ENCODE measurements around the gene DUSP9. TPM values are rescaled to one million over a fixed set of nuclear protein-coding genes. Genes with fewer than 3 reads are reported as not detected.

Gene DUSP9
- total RNA-seq, 1 donor from 2014 or later = 0.21 TPM

GRCh38 chrX:153671589-153672530 lies 24.9 kb downstream of the DUSP9 start:
- H3K9me3 Mint-ChIP-seq = peaks cover 37% of the 10 kb centered on the region
- TF ChIP-seq EZH2 (IDR thresholded peaks at IDR 0.05) = no peak
- TF ChIP-seq CTCF (IDR thresholded peaks at IDR 0.05) = no peak
- no peak for TF ChIP-seq EZH2phosphoT487 (IDR thresholded peaks at IDR 0.05)
- no peak for DNase-seq (ENCODE audit: low spot score)
- no peaks in the 10 kb centered on the region for H3K9me3 ChIP-seq (ENCODE audit: low read depth)
- peaks cover 19% of the 10 kb centered on the region for H3K27me3 Mint-ChIP-seq (ENCODE audit: insufficient read depth, low read depth)
- H3K9ac ChIP-seq = no peak overlapping the region
- H3K4me1 ChIP-seq = peaks cover 5% of the 10 kb centered on the region
- no peaks in the 10 kb centered on the region for H3K79me2 ChIP-seq (ENCODE audit: low read depth)
- H3F3A ChIP-seq (ENCODE audit: low read depth) = no peaks in the 10 kb centered on the region
- no peak overlapping the region for H3K4me3 ChIP-seq
- H3K4me1 Mint-ChIP-seq = peaks cover 23% of the 10 kb centered on the region
- no peaks in the 10 kb centered on the region for H3K36me3 Mint-ChIP-seq
- peak overlapping the region; percentile 64 for H3K4me3 Mint-ChIP-seq
- no peak overlapping the region for H3K27ac Mint-ChIP-seq
- H3K4me2 ChIP-seq = no peak overlapping the region
- no peaks in the 10 kb centered on the region for H3K27me3 ChIP-seq
- H3K36me3 ChIP-seq = no peaks in the 10 kb centered on the region
- no peaks in the 10 kb centered on the region for H4K20me1 ChIP-seq (ENCODE audit: low read depth)
- no peak overlapping the region for H3K27ac ChIP-seq
- H2AFZ ChIP-seq (replicated peaks) = no peak overlapping the region

GRCh38 chrX:153672531-153673427 lies 25.8 kb downstream of the DUSP9 start:
- peaks cover 28% of the 10 kb centered on the region for H3K9me3 Mint-ChIP-seq
- H3K9ac ChIP-seq = no peak overlapping the region
- H3K36me3 Mint-ChIP-seq = no peaks in the 10 kb centered on the region
- no peak overlapping the region for H3K27ac Mint-ChIP-seq
- TF ChIP-seq CTCF (IDR thresholded peaks at IDR 0.05) = no peak
- TF ChIP-seq EZH2 (IDR thresholded peaks at IDR 0.05) = no peak
- no peak for TF ChIP-seq EZH2phosphoT487 (IDR thresholded peaks at IDR 0.05)
- DNase-seq (ENCODE audit: low spot score) = no peak
- no peak overlapping the region for H3K27ac ChIP-seq
- H3K4me2 ChIP-seq = peak overlapping the region; percentile 63
- H3K36me3 ChIP-seq = no peaks in the 10 kb centered on the region
- H3K79me2 ChIP-seq (ENCODE audit: low read depth) = no peaks in the 10 kb centered on the region
- peaks cover 20% of the 10 kb centered on the region for H3K4me1 Mint-ChIP-seq
- peaks cover 5% of the 10 kb centered on the region for H3K4me1 ChIP-seq
- H3K27me3 Mint-ChIP-seq (ENCODE audit: insufficient read depth, low read depth) = peaks cover 12% of the 10 kb centered on the region
- H3K4me3 ChIP-seq = peak overlapping the region; percentile 33
- no peak overlapping the region for H2AFZ ChIP-seq (replicated peaks)
- H3F3A ChIP-seq (ENCODE audit: low read depth) = no peaks in the 10 kb centered on the region
- H3K9me3 ChIP-seq (ENCODE audit: low read depth) = no peaks in the 10 kb centered on the region
- H3K27me3 ChIP-seq = no peaks in the 10 kb centered on the region
- no peaks in the 10 kb centered on the region for H4K20me1 ChIP-seq (ENCODE audit: low read depth)
- peak overlapping the region; percentile 68 for H3K4me3 Mint-ChIP-seq

GRCh38 chrX:153673428-153674218 lies 26.6 kb downstream of the DUSP9 start, which contains the start of gene PNCK:
PNCK (minus strand) TSS chrX:153673813; CDS start chrX:153673076, 737 bp downstream.
- Histone ChIP-seq H3K4me3 (peak within 1 kb of the TSS; percentile 33), H3K27ac (no peak within 1 kb of the TSS), H3K9ac (no peak within 1 kb of the TSS), H3K27me3 (no peaks in the 10 kb centered on the region), H3K4me1 (peaks cover 5% of the 10 kb centered on the region), H3K36me3 (no peaks in the 10 kb centered on the region), H3K9me3 (ENCODE audit: low read depth) (no peaks in the 10 kb centered on the region), H3F3A (ENCODE audit: low read depth) (no peaks in the 10 kb centered on the region), H2AFZ (replicated peaks) (no peak within 1 kb of the TSS), H3K79me2 (ENCODE audit: low read depth) (no peaks in the 10 kb centered on the region), H4K20me1 (ENCODE audit: low read depth) (no peaks in the 10 kb centered on the region), H3K4me2 (peak within 1 kb of the TSS; percentile 63)
- Mint-ChIP-seq H3K4me3 (peak within 1 kb of the TSS; percentile 70), H3K36me3 (no peaks in the 10 kb centered on the region), H3K27ac (peak within 1 kb of the TSS; percentile 80), H3K27me3 (ENCODE audit: insufficient read depth, low read depth) (peaks cover 11% of the 10 kb centered on the region), H3K4me1 (peaks cover 15% of the 10 kb centered on the region), H3K9me3 (peaks cover 25% of the 10 kb centered on the region)
- TF ChIP-seq EZH2phosphoT487 (IDR thresholded peaks at IDR 0.05) (no peak), EZH2 (IDR thresholded peaks at IDR 0.05) (no peak), CTCF (IDR thresholded peaks at IDR 0.05) (no peak)
- peak; percentile 67 for DNase-seq (ENCODE audit: low spot score)
